ENCODE results near the gene EXOC6B. TPM values are rescaled to one million over a fixed set of nuclear protein-coding genes. Genes with fewer than 3 reads are reported as not detected.

EXOC6B gene
- total RNA-seq, 1 donor from 2014 or later, result 32.2 TPM

DNA sequence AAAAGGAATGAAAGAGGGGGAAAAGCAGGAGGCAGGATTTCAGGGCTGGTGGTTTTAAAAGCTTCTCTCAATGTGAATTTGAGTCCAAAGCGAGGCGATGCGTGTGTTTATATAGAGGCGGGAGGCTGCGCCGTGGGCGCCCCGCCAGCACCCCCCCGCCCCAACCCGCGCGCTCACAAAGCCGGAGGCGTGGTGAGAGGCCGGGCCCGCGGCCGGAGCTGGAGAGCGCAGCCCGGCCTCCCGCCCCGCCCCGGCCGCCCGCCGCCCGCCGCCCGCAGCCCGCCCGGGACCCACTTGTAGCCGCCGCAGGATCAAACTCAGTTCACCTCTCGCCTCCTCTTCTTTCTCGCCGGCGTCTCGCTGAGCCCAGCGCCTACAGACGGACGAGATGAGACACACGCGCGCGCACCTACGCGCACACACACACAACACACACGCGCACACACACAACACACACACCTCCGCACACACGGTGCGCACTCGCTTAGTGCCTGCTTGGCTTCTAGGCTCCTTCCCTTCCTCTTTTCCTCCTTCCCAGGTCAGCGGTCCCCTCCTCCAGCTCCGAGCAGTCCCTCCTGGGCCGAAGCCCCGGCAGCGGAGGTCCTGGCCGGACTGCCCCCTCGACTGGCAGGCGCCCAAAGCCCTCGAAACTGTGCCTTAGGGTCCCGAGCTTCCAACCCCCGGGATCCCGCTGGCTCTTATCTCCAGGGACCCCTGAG, 676.8 kb downstream of the EXOC6B start:
- peaks cover 44% of the 10 kb centered on the region for H3K4me1 Mint-ChIP-seq (ENCODE audit: low read depth)
- TF ChIP-seq, protein P1, sequence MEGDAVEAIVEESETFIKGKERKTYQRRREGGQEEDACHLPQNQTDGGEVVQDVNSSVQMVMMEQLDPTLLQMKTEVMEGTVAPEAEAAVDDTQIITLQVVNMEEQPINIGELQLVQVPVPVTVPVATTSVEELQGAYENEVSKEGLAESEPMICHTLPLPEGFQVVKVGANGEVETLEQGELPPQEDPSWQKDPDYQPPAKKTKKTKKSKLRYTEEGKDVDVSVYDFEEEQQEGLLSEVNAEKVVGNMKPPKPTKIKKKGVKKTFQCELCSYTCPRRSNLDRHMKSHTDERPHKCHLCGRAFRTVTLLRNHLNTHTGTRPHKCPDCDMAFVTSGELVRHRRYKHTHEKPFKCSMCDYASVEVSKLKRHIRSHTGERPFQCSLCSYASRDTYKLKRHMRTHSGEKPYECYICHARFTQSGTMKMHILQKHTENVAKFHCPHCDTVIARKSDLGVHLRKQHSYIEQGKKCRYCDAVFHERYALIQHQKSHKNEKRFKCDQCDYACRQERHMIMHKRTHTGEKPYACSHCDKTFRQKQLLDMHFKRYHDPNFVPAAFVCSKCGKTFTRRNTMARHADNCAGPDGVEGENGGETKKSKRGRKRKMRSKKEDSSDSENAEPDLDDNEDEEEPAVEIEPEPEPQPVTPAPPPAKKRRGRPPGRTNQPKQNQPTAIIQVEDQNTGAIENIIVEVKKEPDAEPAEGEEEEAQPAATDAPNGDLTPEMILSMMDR (IDR thresholded peaks at IDR 0.05), result no peak
- H3K27me3 Mint-ChIP-seq (ENCODE audit: low read depth), result peaks cover 44% of the 10 kb centered on the region
- no peak overlapping the region for H3K27ac Mint-ChIP-seq (ENCODE audit: unreplicated experiment)
- H3K9me3 Mint-ChIP-seq (ENCODE audit: low read depth), result no peaks in the 10 kb centered on the region
- DNase-seq (ENCODE audit: low spot score), result no peak
- H3K4me3 Mint-ChIP-seq (ENCODE audit: unreplicated experiment), result peak overlapping the region; percentile 67
- peaks cover 3% of the 10 kb centered on the region for H3K36me3 Mint-ChIP-seq (ENCODE audit: low read depth)

DNA sequence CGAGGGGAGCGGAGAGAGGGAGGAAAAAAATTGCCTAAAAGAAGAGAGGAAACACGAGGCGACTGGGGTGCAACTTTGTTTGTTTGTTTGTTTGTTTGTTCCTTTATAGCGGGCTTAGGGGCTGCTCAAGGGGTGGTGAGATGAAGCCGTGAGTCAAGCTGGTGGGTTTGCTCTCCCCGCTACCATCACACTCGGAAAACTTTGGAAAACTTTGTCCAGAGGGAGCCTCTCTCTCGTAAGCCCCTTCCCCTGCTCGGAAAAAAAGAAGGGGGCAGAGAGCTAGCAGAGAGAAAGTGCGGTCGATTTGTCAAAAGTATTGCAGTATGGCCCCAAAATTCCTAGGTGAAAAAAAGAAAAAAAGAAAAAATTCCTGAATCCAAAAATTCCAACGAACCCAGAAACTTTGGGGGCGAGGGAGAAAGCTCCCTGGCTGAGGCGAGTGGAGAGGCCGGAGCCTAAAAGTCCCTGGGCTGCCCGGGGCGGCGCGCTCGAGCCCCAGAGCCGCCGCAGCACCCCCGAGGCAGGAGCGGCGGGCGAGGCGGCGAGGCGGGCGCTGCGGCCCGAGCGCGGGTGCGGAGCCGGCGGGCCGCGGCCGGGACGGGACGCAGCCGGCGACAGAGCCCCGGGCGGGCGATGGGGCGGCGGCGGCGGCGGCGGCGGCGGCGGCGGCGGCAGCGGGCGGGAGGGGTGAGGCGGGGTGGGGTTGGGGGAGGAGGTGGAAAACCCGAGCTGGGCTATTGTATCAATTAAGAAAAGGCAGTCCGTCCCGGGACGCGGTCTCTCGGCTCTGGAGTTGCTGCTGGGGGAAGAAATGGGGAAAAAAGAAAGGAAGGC, 677.6 kb downstream of the EXOC6B start:
- Mint-ChIP-seq H3K9me3 (ENCODE audit: low read depth) (no peaks in the 10 kb centered on the region), H3K4me3 (ENCODE audit: unreplicated experiment) (peak overlapping the region; percentile 67), H3K27ac (ENCODE audit: unreplicated experiment) (no peak overlapping the region), H3K27me3 (ENCODE audit: low read depth) (peaks cover 44% of the 10 kb centered on the region), H3K36me3 (ENCODE audit: low read depth) (peaks cover 3% of the 10 kb centered on the region), H3K4me1 (ENCODE audit: low read depth) (peaks cover 51% of the 10 kb centered on the region)
- TF ChIP-seq, protein P1 (IDR thresholded peaks at IDR 0.05), result no peak
- DNase-seq (ENCODE audit: low spot score), result no peak

DNA sequence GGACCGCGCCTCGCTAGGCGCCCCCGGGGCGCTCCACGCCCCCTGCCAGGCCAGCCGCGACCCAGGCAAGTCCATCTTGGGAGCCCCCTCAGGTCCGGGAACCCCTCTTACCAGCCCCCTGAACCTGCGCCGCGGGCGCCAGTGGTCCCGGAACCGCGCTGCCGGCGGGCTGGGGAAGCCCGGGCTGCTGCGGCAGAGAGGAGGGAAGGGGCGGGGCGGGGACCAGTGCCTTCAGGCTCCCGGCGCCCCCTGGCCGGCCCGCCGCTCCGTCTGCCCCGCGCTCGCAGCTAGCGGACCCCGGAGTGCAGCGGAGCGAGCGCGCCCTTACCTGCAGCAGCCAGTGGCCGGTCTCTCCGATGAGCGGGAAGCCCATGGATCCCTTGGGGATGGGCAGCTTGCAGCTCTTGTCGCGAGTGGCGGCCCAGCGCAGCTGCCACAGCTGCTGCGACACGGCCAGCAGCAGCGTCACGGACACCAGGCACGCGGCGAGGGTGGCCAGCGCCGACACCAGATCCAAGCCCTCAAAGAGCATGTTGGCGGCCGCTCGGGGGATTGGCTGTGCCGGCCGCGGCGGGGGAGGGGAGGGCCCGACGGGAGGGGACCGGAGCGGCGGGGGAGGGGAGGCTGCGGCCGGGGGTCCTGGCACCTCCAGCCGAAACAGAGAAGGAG, 678.4 kb downstream of the EXOC6B start, which contains the start of gene CYP26B1:
Gene CYP26B1 (minus strand): TSS at position 560 of the 669 bp plus-strand sequence. CDS start 28 bp downstream, at position 532.
- Mint-ChIP-seq H3K27ac (ENCODE audit: unreplicated experiment) (peak within 1 kb of the TSS; percentile 17), H3K36me3 (ENCODE audit: low read depth) (peaks cover 3% of the 10 kb centered on the region), H3K27me3 (ENCODE audit: low read depth) (peaks cover 43% of the 10 kb centered on the region), H3K9me3 (ENCODE audit: low read depth) (no peaks in the 10 kb centered on the region), H3K4me1 (ENCODE audit: low read depth) (peaks cover 51% of the 10 kb centered on the region), H3K4me3 (ENCODE audit: unreplicated experiment) (peak within 1 kb of the TSS; percentile 76)
- DNase-seq (ENCODE audit: low spot score), result no peak
- TF ChIP-seq, protein P1 (IDR thresholded peaks at IDR 0.05), result peak; percentile 33

DNA sequence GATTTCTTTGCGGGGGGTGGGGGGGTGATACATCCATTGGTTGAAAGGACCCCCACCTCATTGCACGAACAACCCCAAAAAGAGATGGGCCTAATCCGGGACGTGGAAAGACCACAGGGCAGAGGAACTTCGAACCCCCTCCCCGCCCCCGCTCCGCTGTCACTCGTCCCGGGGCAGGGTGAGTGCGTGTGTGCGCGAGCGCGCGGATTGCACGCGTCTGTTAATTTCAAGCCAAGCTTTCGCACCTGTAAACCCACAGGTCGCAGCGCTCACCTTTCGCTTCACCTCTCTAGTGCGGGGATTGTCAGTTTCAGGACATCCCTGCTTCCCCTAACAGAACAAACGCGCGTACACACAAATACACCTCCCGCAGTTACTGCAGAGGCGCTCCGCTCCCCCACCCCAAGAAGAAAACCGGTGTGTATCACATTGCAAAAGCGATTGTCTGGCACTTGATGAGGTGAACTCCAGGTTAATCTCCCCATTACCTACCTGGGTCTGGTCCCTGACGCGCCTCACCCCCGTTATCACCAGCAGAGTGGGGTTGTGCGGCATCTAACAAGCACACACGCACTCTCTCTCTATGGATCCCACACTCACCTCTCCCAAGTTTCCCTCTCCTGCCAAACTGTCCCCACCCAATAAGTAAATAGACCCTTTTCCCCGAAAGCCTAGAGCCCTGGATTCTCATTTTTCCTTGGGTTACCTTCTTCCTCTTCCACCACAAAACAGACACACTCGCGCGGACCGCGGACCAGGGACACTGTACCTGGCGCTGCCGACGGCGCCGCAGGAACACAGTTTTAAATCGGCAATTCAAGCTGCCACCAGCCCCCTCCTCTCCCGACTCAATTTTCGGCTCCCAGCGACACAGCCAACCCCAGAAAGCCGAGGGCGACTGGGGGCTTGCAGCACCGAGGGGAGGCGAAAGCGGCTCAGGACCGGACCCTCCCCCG, 679.2 kb downstream of the EXOC6B start:
- Mint-ChIP-seq H3K9me3 (ENCODE audit: low read depth) (no peaks in the 10 kb centered on the region), H3K27ac (ENCODE audit: unreplicated experiment) (peak overlapping the region; percentile 17), H3K4me3 (ENCODE audit: unreplicated experiment) (peak overlapping the region; percentile 76), H3K36me3 (ENCODE audit: low read depth) (peaks cover 3% of the 10 kb centered on the region), H3K27me3 (ENCODE audit: low read depth) (peaks cover 43% of the 10 kb centered on the region), H3K4me1 (ENCODE audit: low read depth) (peaks cover 51% of the 10 kb centered on the region)
- no peak for DNase-seq (ENCODE audit: low spot score)
- TF ChIP-seq, protein P1 (IDR thresholded peaks at IDR 0.05), result no peak

Data from chondrocyte (in vitro differentiated cells).